Adipose tissue (tissue), 3 donors: ENCODE data around the gene CDH22. TPM values are rescaled to one million over a fixed set of nuclear protein-coding genes. Genes with fewer than 3 reads are reported as not detected.

Experiments
- H3K27ac ChIP-seq: one replicate; pipeline ENCODE4 v1.5.1; 2013; ENCODE audit warnings: low read depth, low read length
- WGBS, 3 donors: extraction: QIAGEN DNeasy Blood & Tissue Kit; methylation state at CpG; one replicate each; pipeline ENCODE4 v1.1.7; 2013; 5-methylcytosine and 5-hydroxymethylcytosine counted together
- polyA plus RNA-seq, 3 donors: library from polyadenylated mRNA; stranded (reverse); fragments of 200-250 nt; gene quantifications; one replicate each; pipeline ENCODE4 v1.2.3, GENCODE V29; 2013
- donor health status: healthy with polysubstance abuse.
- donor health status: Bipolar disorder and iron deficiency.
- donor health status: healthy.

Gene CDH22
- polyA plus RNA-seq, 3 donors = 0.16 to 1.3 (median 0.45) TPM

DNA sequence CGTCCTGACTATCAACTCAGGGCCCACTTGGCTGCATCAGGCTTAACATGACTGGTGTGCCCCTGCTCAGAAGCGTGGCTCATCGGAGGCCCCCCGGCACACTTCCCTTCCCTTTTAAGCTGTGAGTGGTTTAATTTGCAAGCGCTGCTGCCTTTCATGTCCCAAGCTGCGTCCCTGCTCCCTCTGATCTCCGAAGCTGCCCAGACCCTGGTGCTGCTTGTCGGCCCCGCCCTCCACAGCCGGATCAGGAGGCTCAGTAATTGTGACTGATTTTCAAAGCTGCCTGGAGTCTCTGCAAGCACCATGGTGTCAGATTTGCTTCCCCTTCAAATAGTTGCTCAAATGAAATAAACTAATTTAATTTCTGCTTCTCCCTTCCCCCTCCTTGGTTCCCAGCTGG, 71.1 kb downstream of the CDH22 start:
- H3K27ac ChIP-seq = no peak overlapping the region
- 13 to 30% (median 22%) methylated on average over 10 of the region's 10 CpGs for WGBS, 3 donors

DNA sequence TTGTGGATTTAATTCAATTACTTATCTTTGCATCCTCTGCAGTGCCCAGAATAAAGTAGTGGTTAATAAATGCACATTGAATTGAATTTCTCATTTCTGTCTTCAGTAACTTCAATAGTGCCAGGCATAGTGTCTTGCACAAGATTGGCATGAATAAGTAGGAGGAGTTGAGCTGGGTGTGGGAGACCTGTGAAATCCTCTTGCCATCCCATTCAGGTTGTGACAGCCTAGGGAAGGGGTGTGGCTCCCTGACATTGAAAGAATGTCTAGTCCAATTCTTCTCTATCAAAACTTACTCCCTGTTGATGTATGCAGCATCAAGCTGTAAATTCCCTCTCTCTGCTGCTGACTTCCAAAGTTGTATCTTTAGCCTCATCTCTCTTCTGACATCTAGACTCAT, 73.2 kb downstream of the CDH22 start:
- H3K27ac ChIP-seq = no peak overlapping the region

DNA sequence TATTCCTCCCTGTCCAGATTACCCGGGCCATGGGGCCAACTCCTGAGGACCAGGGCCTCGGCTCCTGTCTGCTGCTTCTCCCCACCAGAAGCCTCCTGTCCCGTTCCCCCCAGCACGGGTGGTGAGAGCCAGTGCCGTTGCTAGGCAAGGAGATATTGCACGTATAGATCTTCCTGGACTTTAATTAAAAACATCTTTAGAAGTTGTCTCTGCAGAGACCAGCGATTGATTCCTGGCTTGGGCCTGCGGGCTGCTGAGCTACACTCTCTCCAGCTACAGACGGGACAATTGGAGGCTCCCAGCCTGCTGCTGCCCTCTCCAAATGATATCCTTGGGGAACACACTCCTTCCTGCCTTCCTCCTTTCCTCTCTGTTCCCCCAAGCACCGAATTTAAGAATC, 74.6 kb downstream of the CDH22 start:
- 64 to 74% (median 67%) methylated on average over 10 of the region's 10 CpGs for WGBS, 3 donors
- H3K27ac ChIP-seq = no peak overlapping the region

- 19 to 25% (median 21%) methylated on average over 4 of the region's 4 CpGs for WGBS, 3 donors
- no peak overlapping the region for H3K27ac ChIP-seq
These were observed 75.8 kb downstream of the CDH22 start for GRCh38 chr20:46232539-46232938.

DNA sequence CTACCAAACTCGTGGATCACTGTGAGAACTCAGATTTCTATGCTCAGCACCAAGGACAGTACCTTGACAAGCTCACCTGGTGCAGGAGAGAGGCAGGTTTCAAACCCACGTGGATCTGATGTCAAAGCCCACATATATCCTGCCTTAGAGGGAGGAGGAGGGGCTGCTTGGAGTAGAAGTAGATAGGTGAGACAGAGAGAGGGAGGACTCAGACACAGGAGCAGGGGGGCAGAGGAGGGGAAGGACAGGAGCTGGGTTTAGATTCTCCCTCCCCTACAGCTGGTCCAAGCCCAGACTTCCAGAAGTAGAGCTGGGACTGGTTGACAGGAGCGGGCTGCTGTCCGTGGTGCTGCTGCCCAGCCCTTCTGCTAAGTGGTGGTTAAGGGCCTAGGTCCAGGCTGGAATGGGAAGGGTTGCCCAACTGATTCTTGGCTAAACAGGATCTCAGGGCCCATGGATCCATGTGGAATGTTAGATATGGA, 77.5 kb downstream of the CDH22 start:
- H3K27ac ChIP-seq = no peak overlapping the region
- 1 to 8% (median 2%) methylated on average over 4 of the region's 4 CpGs for WGBS, 3 donors

- 80 to 84% (median 82%) methylated on average over 5 of the region's 5 CpGs for WGBS, 3 donors
- no peak overlapping the region for H3K27ac ChIP-seq
These were observed 78.2 kb downstream of the CDH22 start for GRCh38 chr20:46230106-46230491.

DNA sequence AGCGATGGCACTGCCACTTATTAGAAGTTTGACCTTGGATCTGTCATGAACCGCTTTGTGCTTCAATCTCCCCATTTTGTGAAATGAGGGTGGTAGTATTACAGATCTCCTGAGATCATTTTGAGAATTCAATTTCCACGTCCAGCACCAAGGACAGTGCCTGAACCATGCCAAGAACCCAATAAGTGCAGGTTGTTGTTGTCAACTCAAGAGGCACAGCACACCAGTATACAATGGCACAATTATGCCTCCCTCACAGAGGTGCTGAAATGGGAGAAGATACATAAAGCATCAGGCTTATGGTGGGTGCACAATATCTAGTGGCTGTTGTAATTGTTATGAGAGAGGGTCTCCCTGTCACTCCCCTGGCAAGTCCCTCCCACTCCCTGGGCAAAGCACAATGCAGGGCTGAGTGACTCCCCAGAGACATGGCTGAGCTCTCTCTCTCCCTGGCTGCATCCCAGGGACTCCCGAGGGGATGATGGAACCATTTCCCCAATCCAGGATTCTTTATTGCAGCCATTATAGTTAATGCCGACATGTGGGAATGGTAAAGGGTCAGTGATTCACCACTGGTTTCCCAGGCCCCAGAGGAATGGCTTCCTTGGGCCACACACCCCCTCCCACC, 78.7 kb downstream of the CDH22 start:
- H3K27ac ChIP-seq = no peak overlapping the region
- 48 to 52% (median 48%) methylated on average over 5 of the region's 5 CpGs for WGBS, 3 donors

DNA sequence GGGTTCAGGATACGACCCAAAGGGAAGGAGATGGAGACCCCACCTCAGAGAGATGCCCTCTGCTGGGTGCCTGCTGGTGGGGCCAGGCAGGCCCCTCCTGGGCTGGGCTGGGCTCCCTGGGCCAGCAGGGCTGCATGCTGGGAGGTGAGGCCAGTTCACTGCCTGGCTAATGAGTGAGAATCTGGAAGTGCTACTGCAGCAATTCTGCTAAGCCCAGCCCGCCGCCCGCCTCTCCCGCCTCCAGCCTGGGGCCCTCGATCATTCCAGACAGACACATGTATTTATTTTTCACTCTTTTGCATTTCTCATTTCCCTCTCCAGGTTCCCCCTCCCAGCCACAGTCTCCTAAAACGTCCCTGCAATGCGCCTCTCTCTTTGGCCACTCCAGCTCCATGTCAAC, 79.6 kb downstream of the CDH22 start:
- 57 to 60% (median 59%) methylated on average over 8 of the region's 8 CpGs for WGBS, 3 donors

DNA sequence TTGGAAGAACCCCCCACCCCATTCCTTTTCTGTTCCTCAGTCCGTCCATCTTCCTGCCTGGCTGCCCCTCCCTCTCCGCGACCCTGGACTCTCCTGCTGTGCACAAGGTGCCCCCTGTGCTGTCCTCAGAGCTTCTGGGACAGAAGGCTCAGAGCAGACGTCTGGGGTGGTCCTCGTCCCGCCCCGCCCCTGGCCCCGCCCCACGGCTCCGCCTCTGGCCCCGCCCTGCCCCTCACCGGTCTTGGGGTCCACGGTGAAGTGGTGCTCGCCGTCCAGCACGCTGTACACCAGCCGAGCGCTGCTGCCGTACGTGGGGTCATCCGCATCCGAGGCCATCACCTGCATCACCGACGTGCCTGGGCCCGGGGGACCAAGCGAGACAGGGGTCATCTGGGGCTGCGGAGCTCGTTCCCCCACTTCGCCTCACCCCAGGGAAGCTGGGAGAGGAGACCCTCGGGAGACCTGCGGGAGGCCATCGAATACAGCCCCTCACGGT, 81.0 kb downstream of the CDH22 start:
- H3K27ac ChIP-seq = no peak overlapping the region
- 52 to 62% (median 56%) methylated on average over 31 to 33 of the region's 33 CpGs for WGBS, 3 donors

More for the DNA sequence above, 79.6 kb downstream of the CDH22 start:
- no peak overlapping the region for H3K27ac ChIP-seq

DNA sequence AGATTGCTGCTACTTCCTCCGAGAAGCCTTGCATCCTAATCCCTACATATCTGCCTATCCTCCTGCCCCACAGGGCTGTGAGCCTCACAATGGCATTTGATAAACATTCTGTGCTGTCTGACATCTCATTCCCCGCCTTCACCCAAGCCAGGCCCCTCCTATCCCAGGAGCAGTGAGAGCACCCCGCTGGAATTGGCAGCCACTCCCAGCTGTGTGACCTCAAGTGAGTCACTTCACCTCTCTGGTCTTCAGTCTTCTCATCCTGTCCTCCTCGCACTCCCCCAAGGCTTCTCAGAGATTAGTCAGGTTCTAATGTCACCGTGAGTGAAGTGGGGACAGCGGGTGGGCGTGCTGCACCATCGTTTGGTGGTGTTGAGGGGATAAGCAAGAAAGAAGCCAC, 81.7 kb downstream of the CDH22 start:
- 51 to 63% (median 52%) methylated on average over 8 of the region's 8 CpGs for WGBS, 3 donors
- H3K27ac ChIP-seq = no peak overlapping the region

GRCh38 chr20:46222521-46223007, 85.7 kb downstream of the CDH22 start:
- 34 to 42% (median 41%) methylated on average over 14 of the region's 14 CpGs for WGBS, 3 donors
- no peak overlapping the region for H3K27ac ChIP-seq

- no peak overlapping the region for H3K27ac ChIP-seq
- 78 to 87% (median 86%) methylated on average over 9 of the region's 9 CpGs for WGBS, 3 donors
These were observed 87.0 kb downstream of the CDH22 start for GRCh38 chr20:46221256-46221833.

GRCh38 chr20:46220455-46221207, 87.7 kb downstream of the CDH22 start:
- no peak overlapping the region for H3K27ac ChIP-seq
- WGBS, 3 donors = 61 to 77% (median 65%) methylated on average over 10 of the region's 10 CpGs

- no peak overlapping the region for H3K27ac ChIP-seq
- 33 to 91% (median 40%) methylated on average over 2 of the region's 2 CpGs for WGBS, 3 donors
These were observed 88.4 kb downstream of the CDH22 start for GRCh38 chr20:46219920-46220319.

- no peak overlapping the region for H3K27ac ChIP-seq
- WGBS, 3 donors = 86 to 92% (median 91%) methylated on average over 4 of the region's 4 CpGs
These were observed 89.1 kb downstream of the CDH22 start for GRCh38 chr20:46219190-46219589.

DNA sequence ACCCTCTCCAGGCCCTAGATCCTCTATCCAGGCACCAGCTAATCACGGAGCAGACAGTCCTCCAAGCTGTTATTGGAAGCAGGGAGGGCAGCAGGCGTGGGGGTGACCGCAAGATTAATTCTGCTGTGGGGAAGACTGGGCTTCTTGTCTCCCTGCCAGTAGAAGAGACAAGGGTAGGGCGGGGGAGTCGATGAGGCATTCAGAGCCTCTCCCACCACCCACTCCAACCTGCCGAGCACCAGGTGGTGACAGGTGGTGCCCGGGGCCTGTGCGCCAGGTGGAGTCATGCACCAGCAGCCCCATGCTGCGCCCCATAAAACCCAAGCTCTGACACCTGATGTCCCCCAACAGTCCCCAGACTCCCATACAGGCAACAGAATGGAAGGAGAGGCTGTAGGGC, 89.6 kb downstream of the CDH22 start:
- H3K27ac ChIP-seq = no peak overlapping the region
- WGBS, 3 donors = 70 to 77% (median 76%) methylated on average over 9 of the region's 9 CpGs

DNA sequence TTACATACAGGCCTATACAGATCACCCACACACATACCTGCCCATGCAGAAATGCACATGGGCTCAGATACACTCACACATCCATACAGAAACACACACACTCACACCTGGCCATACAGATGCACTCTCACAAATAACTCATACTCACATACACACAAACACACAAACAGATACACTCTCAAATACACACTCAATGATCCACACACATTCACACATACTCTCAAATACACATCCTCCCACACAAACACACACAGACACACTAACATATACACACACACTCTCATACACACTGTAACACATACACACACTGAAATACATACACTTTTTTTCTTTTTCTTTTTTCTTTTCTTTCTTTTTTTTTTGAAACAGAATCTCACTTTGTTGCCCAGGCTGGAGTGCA, 90.7 kb downstream of the CDH22 start:
- H3K27ac ChIP-seq = no peak overlapping the region

DNA sequence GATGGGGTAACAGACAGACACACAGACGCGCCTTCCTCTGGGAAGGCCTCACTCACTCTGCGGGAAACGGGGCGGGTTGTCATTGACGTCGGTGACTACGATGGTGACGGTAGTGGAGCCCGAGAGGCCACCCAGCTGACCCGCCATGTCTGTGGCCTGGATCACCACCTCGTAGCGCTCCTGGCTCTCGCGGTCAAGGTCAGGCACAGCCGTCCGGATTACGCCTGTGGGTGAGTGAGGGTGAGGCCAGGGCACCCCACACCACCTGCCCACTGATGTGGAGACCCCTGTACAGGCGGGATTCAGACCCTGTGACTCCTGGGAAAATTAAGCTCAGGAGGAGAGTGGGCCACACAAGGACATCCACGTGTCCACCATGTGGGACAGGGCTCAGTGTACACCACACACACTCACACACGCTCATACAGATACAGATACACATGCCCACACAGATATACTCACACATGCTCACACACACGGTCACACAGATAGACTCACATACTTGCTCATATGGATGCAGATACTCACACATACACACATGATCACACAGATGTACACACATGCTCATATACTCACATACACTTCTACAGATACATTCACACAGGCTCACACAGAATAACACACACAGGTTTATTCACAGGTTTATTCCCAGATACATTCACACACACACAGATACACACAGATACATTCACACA, 91.4 kb downstream of the CDH22 start:
- WGBS, 3 donors = 85 to 88% (median 86%) methylated on average over 17 to 22 of the region's 22 CpGs
- no peak overlapping the region for H3K27ac ChIP-seq
